Measurements from ENCODE around the gene STAM2. TPM values are rescaled to one million over a fixed set of nuclear protein-coding genes. Genes with fewer than 3 reads are reported as not detected.

Gene STAM2
- total RNA-seq, 1 experiment from 2014 or later: 31.0 TPM

DNA sequence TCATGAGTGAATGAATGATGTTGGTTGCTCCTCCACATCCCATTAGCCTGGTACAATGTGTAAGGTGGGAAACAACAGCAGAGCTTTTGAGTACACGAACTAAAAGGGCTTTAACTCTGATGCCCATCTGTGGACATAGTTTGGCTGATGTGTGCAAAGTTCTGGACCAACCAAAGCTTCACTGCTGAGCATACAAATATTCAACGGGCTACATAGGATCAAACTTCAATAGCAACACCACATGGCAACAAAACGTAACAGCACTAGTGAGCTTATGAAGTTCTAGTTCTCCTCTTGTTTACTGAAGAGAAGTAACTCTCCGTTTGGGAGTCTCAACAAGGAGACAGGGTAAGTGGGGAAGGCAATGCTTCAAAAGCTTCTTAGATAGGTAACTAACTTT is 20.4 kb downstream of the STAM2 start:
- peaks cover 5% of the 10 kb centered on the region for H3K4me1 ChIP-seq (ENCODE audit: low read length)
- H4K20me1 ChIP-seq (ENCODE audit: insufficient read depth, low read depth, low read length): no peaks in the 10 kb centered on the region
- H3K9me2 ChIP-seq (replicated peaks; ENCODE audit: insufficient read depth, low read length): no peaks in the 10 kb centered on the region
- no peak overlapping the region for H3K4me3 ChIP-seq (ENCODE audit: low read length)
- H3K27ac ChIP-seq (ENCODE audit: low read length): no peak overlapping the region
- H3K4me2 ChIP-seq (ENCODE audit: low read depth, low read length, poor library complexity, severe bottlenecking): no peak overlapping the region
- peaks cover 93% of the 10 kb centered on the region for H3K79me2 ChIP-seq (ENCODE audit: low read length)
- H3K27me3 ChIP-seq (ENCODE audit: low read length): no peaks in the 10 kb centered on the region
- DNase-seq: no peak
- no peaks in the 10 kb centered on the region; the same call in 1 of the 2 replicates for H3K36me3 ChIP-seq (ENCODE audit: insufficient read depth, low read length)
- H3K9ac ChIP-seq (ENCODE audit: low read length): no peak overlapping the region
- no peak overlapping the region for H2AFZ ChIP-seq (ENCODE audit: low read length)
- no peaks in the 10 kb centered on the region; the same call in 1 of the 2 replicates for H3K9me3 ChIP-seq (ENCODE audit: low read length)

DNA sequence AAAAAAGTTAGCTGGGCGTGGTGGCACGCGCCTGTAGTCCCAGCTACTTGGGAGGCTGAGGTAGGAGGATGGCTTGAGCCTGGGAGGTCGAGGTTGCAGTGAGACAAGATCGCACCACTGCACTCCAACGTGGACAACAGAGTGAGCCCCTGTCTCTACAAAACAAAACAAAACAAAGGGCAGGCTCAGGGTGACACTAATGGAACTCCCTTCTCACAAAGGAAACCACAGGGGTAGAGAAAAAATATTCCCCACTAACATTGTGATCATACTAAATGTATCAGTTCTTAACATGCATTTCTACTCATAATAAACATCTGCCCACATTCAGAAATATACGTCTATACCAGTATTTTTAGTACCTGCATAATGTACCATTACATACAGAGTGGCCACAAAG is 21.1 kb downstream of the STAM2 start:
- Histone ChIP-seq H4K20me1 (ENCODE audit: insufficient read depth, low read depth, low read length) (no peaks in the 10 kb centered on the region), H3K27ac (ENCODE audit: low read length) (no peak overlapping the region), H3K27me3 (ENCODE audit: low read length) (no peaks in the 10 kb centered on the region)

DNA sequence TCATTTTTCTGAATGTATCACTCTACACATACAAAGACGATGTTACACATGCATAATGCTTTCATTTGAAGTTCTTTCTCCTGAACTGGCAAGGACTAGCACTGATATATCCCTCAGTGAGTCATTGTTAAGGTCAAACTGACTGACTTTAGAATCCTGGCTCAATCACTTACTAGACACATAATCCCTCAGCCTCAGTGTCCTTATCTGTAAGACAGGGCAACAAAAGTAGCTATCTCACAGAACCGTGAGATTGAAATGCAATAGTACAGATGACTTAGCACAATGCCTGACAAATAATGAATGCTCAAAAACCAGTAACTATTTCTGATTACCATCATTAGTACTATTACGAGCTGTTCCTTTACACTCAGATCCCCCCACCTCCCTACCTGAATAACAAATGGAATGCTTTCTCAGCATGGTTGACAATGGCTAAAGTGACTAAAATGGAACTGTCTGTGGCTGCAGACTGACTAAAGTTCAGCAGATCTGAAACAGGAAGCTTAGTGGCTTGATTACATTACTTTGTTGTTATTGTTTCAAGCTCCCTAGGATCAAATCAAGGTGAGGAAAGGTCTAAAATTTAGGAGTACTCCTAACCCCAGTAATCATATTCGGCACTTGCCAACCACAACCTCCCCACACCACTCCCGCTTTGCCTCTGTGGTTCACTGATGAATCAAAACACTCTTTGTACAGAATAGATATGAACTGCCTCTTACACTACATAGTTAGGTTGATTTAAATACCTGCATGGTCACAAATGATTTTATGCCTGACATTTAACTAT is 40.9 kb downstream of the STAM2 start:
- Histone ChIP-seq H3K4me1 (ENCODE audit: low read length) (peaks cover 5% of the 10 kb centered on the region; the same call in 1 of the 2 replicates), H3K27me3 (ENCODE audit: low read length) (no peaks in the 10 kb centered on the region), H3K4me3 (ENCODE audit: low read length) (no peak overlapping the region), H3K9me2 (replicated peaks; ENCODE audit: insufficient read depth, low read length) (no peaks in the 10 kb centered on the region), H2AFZ (ENCODE audit: low read length) (no peak overlapping the region), H3K9ac (ENCODE audit: low read length) (no peak overlapping the region), H3K36me3 (ENCODE audit: insufficient read depth, low read length) (peaks cover 9% of the 10 kb centered on the region; the same call in 1 of the 2 replicates), H3K27ac (ENCODE audit: low read length) (no peak overlapping the region), H3K79me2 (ENCODE audit: low read length) (peaks cover 6% of the 10 kb centered on the region; the same call in 1 of the 2 replicates), H3K4me2 (ENCODE audit: low read depth, low read length, poor library complexity, severe bottlenecking) (no peak overlapping the region), H4K20me1 (ENCODE audit: insufficient read depth, low read depth, low read length) (no peaks in the 10 kb centered on the region), H3K9me3 (ENCODE audit: low read length) (no peaks in the 10 kb centered on the region)
- no peak for DNase-seq

More for the DNA sequence above, 21.1 kb downstream of the STAM2 start:
- Histone ChIP-seq H3K79me2 (ENCODE audit: low read length) (peaks cover 99% of the 10 kb centered on the region), H3K4me2 (ENCODE audit: low read depth, low read length, poor library complexity, severe bottlenecking) (no peak overlapping the region), H3K4me3 (ENCODE audit: low read length) (no peak overlapping the region), H3K4me1 (ENCODE audit: low read length) (peaks cover 5% of the 10 kb centered on the region), H3K36me3 (ENCODE audit: insufficient read depth, low read length) (no peaks in the 10 kb centered on the region; the same call in 1 of the 2 replicates), H3K9ac (ENCODE audit: low read length) (no peak overlapping the region), H3K9me2 (replicated peaks; ENCODE audit: insufficient read depth, low read length) (no peaks in the 10 kb centered on the region), H3K9me3 (ENCODE audit: low read length) (no peaks in the 10 kb centered on the region; the same call in 1 of the 2 replicates), H2AFZ (ENCODE audit: low read length) (no peak overlapping the region)
- no peak for DNase-seq

DNA sequence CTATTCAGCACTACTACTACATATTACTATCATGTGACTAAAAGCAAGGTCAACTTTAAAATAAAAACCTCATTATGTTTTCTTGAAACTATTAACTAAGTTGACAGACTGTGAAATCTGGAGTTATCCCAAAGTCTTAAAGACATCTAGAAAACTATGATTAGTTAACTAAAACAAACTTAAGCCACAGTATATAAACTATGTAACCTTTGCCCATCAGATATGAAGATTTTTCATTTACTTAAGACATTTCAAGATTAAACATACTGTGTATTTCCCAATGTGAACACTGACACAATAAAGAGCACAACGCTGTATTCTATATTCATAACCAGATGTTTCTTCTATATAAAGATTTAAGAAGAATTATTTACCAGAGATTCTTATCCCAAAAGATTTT is 43.3 kb downstream of the STAM2 start:
- no peak overlapping the region for H3K9ac ChIP-seq (ENCODE audit: low read length)
- 0 out of 2 replicates have a peak, but pooled peaks cover 3% of the 10 kb centered on the region for H3K79me2 ChIP-seq (ENCODE audit: low read length)
- no peaks in the 10 kb centered on the region for H3K9me2 ChIP-seq (replicated peaks; ENCODE audit: insufficient read depth, low read length)
- H4K20me1 ChIP-seq (ENCODE audit: insufficient read depth, low read depth, low read length): no peaks in the 10 kb centered on the region
- no peak overlapping the region for H2AFZ ChIP-seq (ENCODE audit: low read length)
- DNase-seq: no peak
- H3K4me1 ChIP-seq (ENCODE audit: low read length): peaks cover 7% of the 10 kb centered on the region; the same call in 1 of the 2 replicates
- H3K4me2 ChIP-seq (ENCODE audit: low read depth, low read length, poor library complexity, severe bottlenecking): no peak overlapping the region
- no peaks in the 10 kb centered on the region for H3K9me3 ChIP-seq (ENCODE audit: low read length)
- H3K27ac ChIP-seq (ENCODE audit: low read length): no peak overlapping the region
- H3K36me3 ChIP-seq (ENCODE audit: insufficient read depth, low read length): peaks cover 19% of the 10 kb centered on the region; the same call in 1 of the 2 replicates
- no peaks in the 10 kb centered on the region for H3K27me3 ChIP-seq (ENCODE audit: low read length)
- H3K4me3 ChIP-seq (ENCODE audit: low read length): no peak overlapping the region

DNA sequence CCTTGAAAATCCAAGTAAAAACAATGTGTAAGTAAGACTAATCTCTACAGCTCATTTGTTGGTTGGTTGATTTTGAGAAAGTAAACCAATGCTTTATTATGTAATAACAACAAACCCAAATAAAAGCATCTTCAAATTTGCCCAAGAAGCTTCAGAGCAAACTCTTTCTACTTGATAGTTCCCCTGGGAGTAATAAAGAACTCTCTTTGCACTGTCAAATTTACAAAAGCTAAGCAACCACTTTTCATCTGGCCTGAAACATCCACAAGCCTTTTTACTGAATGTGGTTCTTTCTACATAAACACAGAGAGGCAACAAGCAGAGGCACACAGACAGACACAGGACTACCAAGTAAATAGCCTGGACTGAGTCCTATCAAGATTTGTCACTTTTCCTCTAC is 47.9 kb downstream of the STAM2 start:
- no peak overlapping the region for H2AFZ ChIP-seq (ENCODE audit: low read length)
- H3K4me3 ChIP-seq (ENCODE audit: low read length): no peak overlapping the region
- H3K4me2 ChIP-seq (ENCODE audit: low read depth, low read length, poor library complexity, severe bottlenecking): no peak overlapping the region
- H3K27me3 ChIP-seq (ENCODE audit: low read length): no peaks in the 10 kb centered on the region
- H3K9me2 ChIP-seq (replicated peaks; ENCODE audit: insufficient read depth, low read length): no peaks in the 10 kb centered on the region
- no peak overlapping the region for H3K27ac ChIP-seq (ENCODE audit: low read length)
- H3K36me3 ChIP-seq (ENCODE audit: insufficient read depth, low read length): peaks cover 23% of the 10 kb centered on the region
- H4K20me1 ChIP-seq (ENCODE audit: insufficient read depth, low read depth, low read length): no peaks in the 10 kb centered on the region
- no peak overlapping the region for H3K9ac ChIP-seq (ENCODE audit: low read length)
- H3K79me2 ChIP-seq (ENCODE audit: low read length): 0 out of 2 replicates have a peak, but pooled peaks cover 3% of the 10 kb centered on the region
- H3K9me3 ChIP-seq (ENCODE audit: low read length): no peaks in the 10 kb centered on the region
- DNase-seq: no peak
- peaks cover 2% of the 10 kb centered on the region; the same call in 1 of the 2 replicates for H3K4me1 ChIP-seq (ENCODE audit: low read length)

DNA sequence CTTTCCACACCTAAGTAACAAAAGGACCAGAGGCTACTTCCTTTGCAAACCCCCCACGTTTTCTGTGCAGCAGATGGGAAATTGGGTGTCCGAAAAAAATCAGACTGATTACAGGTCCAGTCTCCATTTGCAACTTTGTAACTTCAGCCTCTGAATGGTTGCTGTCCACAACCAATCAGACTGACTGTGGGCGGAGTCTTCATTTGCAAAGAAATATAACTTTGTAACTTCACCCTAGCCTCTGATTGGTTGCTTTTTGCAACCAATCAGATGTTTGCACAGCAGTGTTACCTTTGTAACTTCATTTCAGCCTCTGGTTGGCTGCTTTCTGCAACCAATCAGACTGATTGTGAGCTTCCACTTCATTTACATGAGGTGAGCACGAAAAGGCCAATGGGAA is 48.9 kb downstream of the STAM2 start:
- no peak for DNase-seq
- H3K9me3 ChIP-seq (ENCODE audit: low read length): no peaks in the 10 kb centered on the region
- H3K79me2 ChIP-seq (ENCODE audit: low read length): 0 out of 2 replicates have a peak, but pooled peaks cover 3% of the 10 kb centered on the region
- peaks cover 22% of the 10 kb centered on the region for H3K36me3 ChIP-seq (ENCODE audit: insufficient read depth, low read length)
- no peak overlapping the region for H3K4me3 ChIP-seq (ENCODE audit: low read length)
- no peak overlapping the region for H3K4me2 ChIP-seq (ENCODE audit: low read depth, low read length, poor library complexity, severe bottlenecking)
- no peak overlapping the region for H3K9ac ChIP-seq (ENCODE audit: low read length)
- H3K27ac ChIP-seq (ENCODE audit: low read length): no peak overlapping the region
- H3K4me1 ChIP-seq (ENCODE audit: low read length): peaks cover 2% of the 10 kb centered on the region; the same call in 1 of the 2 replicates
- no peaks in the 10 kb centered on the region for H4K20me1 ChIP-seq (ENCODE audit: insufficient read depth, low read depth, low read length)
- no peak overlapping the region for H2AFZ ChIP-seq (ENCODE audit: low read length)
- no peaks in the 10 kb centered on the region for H3K27me3 ChIP-seq (ENCODE audit: low read length)
- no peaks in the 10 kb centered on the region for H3K9me2 ChIP-seq (replicated peaks; ENCODE audit: insufficient read depth, low read length)

DNA sequence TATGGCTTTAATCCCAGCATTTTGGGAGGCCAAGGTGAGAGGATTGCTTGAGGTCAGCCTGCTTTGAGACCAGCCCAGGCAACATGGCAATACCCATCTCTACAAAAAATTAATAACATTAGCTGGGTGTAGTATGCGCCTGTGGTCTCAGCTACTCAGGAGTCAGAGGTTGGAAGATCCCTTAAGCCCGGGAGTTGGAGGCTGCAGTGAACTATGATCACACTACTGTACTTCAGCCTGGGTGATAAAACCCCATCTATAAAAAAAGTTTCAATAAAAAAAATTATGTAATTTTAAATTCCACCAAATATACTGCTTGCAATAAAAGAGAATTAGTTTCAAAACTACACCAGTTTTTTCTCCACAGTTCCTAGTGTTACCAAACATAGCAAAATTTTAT is 53.4 kb downstream of the STAM2 start:
- Histone ChIP-seq H3K9ac (ENCODE audit: low read length) (no peak overlapping the region), H3K4me2 (ENCODE audit: low read depth, low read length, poor library complexity, severe bottlenecking) (no peak overlapping the region), H3K27ac (ENCODE audit: low read length) (no peak overlapping the region), H2AFZ (ENCODE audit: low read length) (no peak overlapping the region), H3K9me3 (ENCODE audit: low read length) (no peaks in the 10 kb centered on the region), H4K20me1 (ENCODE audit: insufficient read depth, low read depth, low read length) (no peaks in the 10 kb centered on the region), H3K4me3 (ENCODE audit: low read length) (no peak overlapping the region), H3K36me3 (ENCODE audit: insufficient read depth, low read length) (peaks cover 18% of the 10 kb centered on the region), H3K4me1 (ENCODE audit: low read length) (no peaks in the 10 kb centered on the region), H3K27me3 (ENCODE audit: low read length) (no peaks in the 10 kb centered on the region), H3K9me2 (replicated peaks; ENCODE audit: insufficient read depth, low read length) (no peaks in the 10 kb centered on the region), H3K79me2 (ENCODE audit: low read length) (no peaks in the 10 kb centered on the region)
- DNase-seq: no peak

DNA sequence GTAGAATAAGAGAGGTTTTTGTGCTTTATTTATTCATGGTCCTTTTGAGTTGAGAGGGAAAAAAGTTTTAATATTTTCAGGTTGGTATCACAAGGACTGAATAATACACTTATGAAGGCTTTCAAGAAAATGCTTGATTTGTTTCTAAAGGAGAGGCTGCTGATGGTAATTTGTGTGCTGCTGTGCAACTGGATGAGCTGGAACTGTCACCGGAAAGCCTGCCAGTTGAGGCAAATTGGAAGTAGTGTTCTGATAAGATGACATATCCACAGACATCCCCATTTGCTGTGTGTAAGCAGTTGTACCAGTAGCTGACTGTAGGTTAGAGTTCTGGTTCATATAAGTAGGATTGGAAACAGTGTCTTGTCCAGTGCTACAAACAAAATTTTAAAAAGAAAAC is 55.1 kb downstream of the STAM2 start:
- no peak overlapping the region for H3K27ac ChIP-seq (ENCODE audit: low read length)
- peaks cover 13% of the 10 kb centered on the region; the same call in 1 of the 2 replicates for H3K36me3 ChIP-seq (ENCODE audit: insufficient read depth, low read length)
- H3K9me2 ChIP-seq (replicated peaks; ENCODE audit: insufficient read depth, low read length): no peaks in the 10 kb centered on the region
- no peaks in the 10 kb centered on the region for H3K79me2 ChIP-seq (ENCODE audit: low read length)
- H3K27me3 ChIP-seq (ENCODE audit: low read length): no peaks in the 10 kb centered on the region
- DNase-seq: no peak
- no peaks in the 10 kb centered on the region for H3K4me1 ChIP-seq (ENCODE audit: low read length)
- no peaks in the 10 kb centered on the region for H4K20me1 ChIP-seq (ENCODE audit: insufficient read depth, low read depth, low read length)
- H3K4me2 ChIP-seq (ENCODE audit: low read depth, low read length, poor library complexity, severe bottlenecking): no peak overlapping the region
- H3K9ac ChIP-seq (ENCODE audit: low read length): no peak overlapping the region
- no peaks in the 10 kb centered on the region for H3K9me3 ChIP-seq (ENCODE audit: low read length)
- no peak overlapping the region for H2AFZ ChIP-seq (ENCODE audit: low read length)
- no peak overlapping the region for H3K4me3 ChIP-seq (ENCODE audit: low read length)
